HG03575 (cell line): Measurements from ENCODE around the gene FUCA2.
"Not testable (repeated sequence)": the region's sequence is repeated elsewhere in the genome, so short reads cannot be mapped to it uniquely, and the experiment has no call there.

Source experiments
- ATAC-seq: cut with Tn5 transposase; IDR thresholded peaks from one replicate; pipeline ENCODE4 v1.9.1; 2021; ENCODE audit not compliant: unreplicated experiment, insufficient number of reproducible peaks, low FRiP score; ENCODE audit errors: extremely low read depth

Gene FUCA2

GRCh38 chr6:143450453-143451371, 60.8 kb downstream of the FUCA2 start, which contains the start of the genes ADAT2 and PEX3:
TSS of gene ADAT2 (minus strand) at chr6:143450695. CDS start at chr6:143450658, 37 bp downstream.
TSS of gene PEX3 (plus strand) at chr6:143450805. CDS start at chr6:143451043, 238 bp downstream.
- peak; percentile 91 for ATAC-seq

DNA sequence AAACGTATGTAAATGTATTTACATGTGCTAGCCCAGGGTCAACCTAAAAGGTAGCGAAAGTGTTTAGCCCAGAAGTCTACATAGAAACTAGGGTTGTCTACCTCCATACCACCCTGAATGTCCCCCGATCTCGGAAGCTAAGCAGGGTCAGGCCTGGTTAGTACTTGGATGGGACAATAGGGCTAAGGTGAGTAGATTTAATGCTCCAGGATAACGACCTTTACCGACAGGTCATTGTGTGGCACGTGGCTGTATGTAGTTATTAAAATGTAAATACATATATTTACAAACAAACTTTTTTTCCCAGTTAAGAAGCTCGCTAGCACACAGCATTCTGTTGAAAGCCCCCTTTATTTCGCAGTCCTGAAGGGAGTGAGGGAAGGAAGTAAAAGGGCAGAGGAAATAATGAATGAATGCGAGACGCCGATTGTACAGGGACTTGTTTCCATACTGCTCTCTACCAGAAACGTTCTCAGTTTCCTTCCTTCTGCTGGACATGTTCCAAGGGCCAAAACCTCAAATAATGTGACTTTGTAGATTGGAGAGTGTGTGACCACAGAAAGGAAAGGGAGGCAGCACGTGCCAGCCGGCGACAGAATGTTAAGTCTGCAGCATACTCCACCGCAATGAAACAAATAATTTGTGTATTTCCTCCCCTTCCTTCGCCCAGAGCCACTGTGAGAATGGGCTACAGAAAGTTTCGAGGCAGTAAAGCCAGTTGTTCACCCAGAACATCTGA, 61.6 kb downstream of the FUCA2 start:
- ATAC-seq = no peak

DNA sequence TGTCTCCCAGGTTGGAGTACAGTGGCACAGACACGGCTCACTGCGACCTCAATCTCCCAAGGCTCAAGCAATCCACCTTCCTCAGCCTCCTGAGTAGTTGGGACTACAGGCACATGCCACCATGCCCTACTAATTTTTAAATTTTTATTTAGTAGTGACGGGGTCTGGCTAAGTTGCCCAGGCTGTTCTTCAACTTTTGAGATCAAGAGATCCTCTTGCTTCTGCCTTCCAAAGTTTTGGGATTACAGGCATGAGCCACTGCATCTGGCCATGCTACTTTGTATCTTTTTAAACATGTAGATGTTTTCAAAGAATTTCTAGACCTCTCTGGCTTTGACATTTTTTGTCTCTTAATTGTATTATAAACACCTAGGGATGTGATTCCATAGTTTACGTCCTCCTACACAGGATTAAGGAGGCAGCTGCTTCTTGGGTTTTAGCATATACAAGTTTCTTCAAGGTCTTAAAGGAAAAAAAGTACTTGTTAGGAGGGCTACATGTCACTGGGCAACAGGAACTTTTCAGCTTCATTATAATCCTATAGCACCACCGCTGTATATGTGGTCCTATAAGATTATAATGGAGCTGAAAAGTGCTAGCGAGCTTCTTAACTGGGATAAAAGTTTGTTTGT, 62.3 kb downstream of the FUCA2 start:
- ATAC-seq = no peak

- not testable (repeated sequence) for ATAC-seq
Observed at GRCh38 chr6:143447865-143448264, 63.7 kb downstream of the FUCA2 start.
